ENCODE results near the gene PTPRT. TPM values are rescaled to one million over a fixed set of nuclear protein-coding genes. Genes with fewer than 3 reads are reported as not detected.

The PTPRT gene
- total and polyA plus RNA-seq, 2 experiments from 2014 or later: not detected

GRCh38 chr20:43178080-43178479, 11.6 kb downstream of the PTPRT start (continued):
- TF ChIP-seq REST (IDR thresholded peaks at IDR 0.05; ENCODE audit: unreplicated experiment): no peak
- no peak for TF ChIP-seq ZNF462 (CRISPR knock-in tag; IDR thresholded peaks at IDR 0.05)
- no peak for TF ChIP-seq CTCF (conservative IDR thresholded peaks at IDR 0.05; ENCODE audit: low read depth in 2 of 2)
- no peak for TF ChIP-seq CREB1 (CRISPR knock-in tag; IDR thresholded peaks at IDR 0.05; ENCODE audit: low read depth)
